Suppressor macrophage (primary cell): ENCODE measurements around the gene TTC39C.

Experiments used
- DNase-seq, 4 experiments: peaks; one replicate each; pipeline ENCODE4 v3.0.0-alpha.2; 2020 to 2022

TTC39C gene

DNA sequence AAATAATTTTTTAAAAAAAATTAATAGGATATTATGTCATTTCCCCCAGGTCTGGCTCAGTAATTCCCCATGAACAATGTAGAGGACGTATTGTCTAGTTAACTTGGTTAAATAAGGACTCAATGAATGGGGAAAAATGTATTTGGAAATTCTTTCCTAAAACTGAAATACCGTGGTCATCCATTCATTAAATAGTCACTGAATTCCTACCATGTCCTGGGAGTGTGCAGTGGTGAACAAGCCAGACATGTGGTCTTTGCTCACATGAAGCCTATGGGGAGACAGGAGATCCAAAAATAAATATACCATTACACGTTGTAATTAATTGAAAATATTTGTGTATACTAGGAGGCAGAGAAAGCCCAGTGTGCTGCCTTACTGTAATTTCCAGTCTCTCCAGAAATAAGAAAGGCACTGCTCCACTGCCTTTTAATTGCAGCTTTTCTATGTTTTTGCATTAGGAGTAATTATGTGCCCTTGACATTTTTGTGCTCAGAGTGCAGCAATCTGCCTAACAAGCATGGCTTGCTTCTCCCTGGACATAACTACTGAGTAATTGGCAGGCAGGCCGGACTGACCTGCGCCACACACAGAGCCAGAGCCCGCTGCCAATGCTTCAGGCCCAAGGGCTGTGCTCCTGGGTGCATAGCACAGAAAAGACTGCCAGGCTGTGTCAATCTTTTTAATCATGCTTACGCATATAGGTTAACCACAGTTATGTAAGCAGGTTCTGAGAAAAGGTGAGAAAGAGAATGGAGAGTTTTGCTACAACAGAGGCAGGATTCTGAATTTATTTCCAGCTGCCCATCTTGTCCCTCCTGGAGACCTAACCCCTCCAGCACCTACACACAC lies 22.2 kb upstream of the TTC39C start:
- DNase-seq: no peak

DNA sequence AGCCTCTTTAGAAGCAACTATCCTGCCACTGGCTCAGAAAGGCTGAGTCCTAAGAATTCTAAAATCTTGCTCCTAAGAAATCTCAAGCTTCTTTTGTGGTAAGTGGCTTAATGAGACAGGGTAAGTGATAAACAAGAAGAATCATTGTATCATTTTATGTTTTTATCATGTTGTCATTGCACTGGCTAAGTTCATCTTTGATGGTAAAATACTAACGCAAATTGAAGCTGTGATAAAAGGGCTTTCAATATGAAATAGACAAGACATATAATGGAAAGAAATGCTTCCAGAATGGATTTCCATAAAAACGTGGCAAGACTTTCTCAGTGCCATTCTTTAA lies 21.6 kb upstream of the TTC39C start:
- no peak for DNase-seq

DNA sequence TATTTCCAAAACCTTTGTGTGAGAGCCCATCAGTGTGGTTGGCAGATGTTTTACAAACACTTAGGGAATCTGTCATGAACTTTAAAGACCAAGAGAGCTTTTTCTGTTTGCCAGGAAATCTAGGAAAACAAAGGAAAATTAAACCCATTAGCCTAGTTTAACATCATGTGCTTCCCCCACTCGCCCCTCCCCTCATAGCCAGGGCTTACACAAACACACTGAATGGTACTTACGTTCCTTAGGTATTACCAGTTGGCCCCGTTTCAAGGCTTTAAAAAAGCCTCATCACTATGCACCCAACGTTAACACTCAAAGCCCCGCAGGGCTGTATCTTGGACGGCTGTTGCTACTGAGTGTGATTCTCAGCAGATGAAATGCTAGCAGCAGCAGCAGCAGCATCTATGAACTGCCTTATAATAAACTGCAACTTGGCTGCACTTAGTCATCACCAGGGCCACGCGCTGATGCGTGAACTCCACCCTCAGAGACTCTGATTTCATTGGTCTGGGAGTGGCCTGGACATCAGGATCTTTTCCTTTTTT lies 20.1 kb upstream of the TTC39C start:
- DNase-seq: no peak

DNA sequence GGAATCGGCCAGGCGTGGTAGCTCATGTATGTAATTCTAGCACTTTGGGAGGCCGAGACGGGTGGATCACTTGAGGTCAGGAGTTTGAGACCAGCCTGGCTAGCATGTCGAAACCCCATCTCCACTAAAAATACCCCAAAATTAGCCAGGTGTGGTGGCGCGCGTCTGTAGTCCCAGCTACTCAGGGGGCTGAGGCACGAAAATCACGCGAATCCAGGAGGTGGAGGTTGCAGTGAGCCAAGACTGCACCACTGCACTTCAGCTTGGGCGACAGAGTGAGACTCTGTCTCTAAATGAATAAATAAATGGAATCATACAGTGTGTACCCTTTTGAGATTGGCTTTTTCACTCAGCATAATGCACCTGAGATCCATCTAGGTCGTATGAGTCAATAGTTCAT lies 19.4 kb upstream of the TTC39C start:
- DNase-seq: no peak

DNA sequence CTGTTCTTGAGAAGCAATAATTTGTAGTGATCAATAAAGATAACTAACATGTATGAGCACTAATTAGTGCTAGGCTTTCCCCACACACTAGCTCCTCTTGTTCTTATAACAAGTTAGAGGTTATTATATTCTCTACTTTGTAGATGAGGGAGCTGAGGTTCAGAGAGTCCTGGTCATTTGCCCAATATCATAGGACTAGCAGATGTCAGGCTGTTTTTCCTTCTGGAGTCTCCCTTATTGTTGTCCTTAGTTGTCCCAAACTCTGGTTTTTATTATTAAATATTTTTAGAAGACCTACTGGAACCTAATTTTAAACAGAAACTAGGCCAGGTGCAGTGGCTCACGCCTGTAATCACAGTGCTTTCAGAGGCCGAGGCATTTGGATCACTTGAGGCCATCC lies 16.5 kb upstream of the TTC39C start:
- DNase-seq: no peak

DNA sequence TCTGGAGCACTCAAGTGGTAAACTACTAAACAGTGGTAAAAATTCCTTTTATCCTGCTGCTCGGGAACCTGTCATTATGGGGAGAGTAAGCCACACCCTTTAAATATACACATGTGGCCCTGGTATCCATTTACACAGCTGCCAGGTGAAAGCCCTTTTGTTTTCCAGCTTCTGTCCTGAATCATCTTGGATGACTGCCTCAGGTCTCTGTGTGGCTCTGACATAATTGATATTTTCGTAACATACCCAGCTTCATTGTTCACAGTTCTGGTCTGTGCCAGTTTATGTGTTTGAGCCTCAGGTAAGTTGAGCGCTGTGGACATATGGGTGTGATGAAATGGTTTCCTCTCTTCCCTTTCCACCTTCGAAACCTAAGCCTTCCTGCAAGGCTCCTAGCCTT lies 15.7 kb upstream of the TTC39C start:
- DNase-seq: no peak

DNA sequence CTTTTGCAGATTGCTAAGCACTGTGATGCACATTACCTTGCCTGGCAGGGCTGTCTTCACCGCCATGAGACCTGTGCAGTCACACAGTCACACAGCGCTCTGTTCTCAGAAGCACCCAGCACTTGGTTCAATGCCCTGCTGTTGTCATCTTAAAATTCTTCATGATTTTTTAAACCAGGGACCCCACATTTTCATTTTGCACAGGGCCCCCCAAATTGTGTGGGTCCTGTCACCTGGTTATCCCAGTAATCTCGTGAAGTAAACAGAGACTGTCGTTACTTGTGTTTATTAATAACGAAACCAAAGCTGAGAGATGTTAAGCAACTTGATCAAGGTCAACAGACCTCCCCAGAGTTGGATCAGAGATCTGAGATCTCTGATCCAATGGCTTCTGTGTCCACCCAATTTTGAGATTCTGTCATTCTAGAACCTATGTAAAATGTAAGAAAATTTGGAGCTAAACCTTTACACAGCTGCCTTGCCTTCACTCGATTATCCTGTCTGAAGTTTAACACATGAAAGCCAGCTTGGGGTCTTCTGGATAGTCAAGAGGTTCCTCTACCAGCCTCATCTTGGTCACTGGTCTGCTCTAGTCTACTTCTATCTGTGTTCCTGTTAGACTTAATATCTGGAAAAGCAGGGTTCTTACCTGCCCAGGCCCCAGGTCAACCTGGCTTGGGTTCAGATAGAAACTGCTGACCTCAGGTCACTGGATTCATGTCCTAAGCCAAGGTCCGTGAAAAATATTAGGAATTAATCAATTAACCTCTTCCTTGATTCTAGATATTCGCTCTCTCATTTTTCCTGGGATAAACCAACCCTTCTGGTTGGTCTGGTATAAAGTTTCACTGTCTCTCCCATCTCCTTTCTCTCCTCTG lies 13.7 kb upstream of the TTC39C start:
- DNase-seq: no peak

DNA sequence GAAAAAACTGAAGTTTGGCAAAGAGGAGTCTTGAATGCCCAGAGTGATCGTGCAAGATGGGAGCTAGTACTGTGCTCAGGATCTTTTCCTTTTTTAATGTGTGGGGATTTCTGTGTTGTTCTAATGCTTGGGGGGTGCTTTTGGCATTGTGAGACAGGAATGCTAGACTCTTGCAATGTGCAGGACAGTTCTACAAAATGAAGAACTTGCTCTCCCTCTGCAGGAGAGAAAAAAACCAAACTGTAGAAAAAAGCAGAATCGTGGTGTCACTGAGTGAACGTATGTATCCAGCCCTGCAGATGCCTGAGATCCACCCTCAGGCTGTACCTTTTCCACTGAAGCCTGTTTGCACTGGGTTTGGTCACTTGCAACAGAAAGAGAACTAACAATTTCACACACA lies 12.1 kb upstream of the TTC39C start:
- DNase-seq: no peak

DNA sequence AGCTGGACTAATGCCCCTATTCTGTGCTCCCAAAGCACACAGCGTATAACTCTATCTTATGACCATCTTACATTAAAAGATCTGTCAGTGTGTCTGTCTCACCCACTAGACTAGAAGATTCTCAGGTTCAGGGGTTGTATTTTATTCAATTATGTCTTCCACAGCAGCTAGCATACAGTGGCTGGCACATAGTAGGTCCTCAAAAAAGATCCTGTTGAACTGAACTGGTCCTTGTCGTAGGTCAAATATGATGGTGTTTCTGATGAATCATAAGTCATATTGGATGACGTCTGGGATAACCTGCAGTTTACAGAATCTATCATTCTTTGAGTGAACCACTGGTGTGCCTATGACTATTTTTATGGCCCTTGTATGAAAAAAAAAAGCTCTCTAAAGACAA lies 11.3 kb upstream of the TTC39C start:
- no peak for DNase-seq

DNA sequence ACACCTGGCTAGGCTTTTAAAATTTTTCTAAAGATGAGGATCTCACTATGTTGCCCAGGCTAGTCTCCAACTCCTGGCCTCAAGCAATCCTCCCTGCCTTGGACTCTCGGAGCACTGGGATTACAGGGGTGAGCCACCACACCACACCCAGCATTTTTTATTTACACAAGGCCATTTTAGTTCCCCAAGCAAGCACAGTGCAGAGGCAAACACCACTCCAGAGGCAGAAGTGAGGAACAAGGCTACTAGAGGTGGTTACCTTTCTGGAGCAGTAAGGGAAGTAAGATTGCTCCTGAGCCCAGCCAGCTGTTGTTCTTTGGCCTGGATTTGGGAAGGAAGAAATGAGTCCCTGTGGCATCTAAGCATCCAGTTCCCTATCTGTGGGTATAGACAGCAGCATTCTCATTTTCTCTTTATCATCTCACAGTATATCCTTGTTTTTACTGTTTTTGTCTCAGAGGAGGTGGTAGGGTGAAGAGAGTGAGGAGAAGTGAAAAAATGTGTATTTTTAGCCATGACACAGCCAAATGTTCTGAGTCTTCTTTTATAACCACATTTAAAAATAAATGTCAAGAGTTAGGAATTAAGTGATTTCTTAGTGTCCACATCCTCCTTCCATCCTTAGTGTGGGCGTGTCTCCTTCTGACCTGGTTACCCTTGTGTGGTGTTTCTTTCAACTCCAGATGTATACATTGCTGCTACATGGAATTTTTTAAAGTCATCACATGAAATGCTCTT lies 10.5 kb upstream of the TTC39C start:
- peak in 2 of 4 experiments; percentile 26 to 27 for DNase-seq

DNA sequence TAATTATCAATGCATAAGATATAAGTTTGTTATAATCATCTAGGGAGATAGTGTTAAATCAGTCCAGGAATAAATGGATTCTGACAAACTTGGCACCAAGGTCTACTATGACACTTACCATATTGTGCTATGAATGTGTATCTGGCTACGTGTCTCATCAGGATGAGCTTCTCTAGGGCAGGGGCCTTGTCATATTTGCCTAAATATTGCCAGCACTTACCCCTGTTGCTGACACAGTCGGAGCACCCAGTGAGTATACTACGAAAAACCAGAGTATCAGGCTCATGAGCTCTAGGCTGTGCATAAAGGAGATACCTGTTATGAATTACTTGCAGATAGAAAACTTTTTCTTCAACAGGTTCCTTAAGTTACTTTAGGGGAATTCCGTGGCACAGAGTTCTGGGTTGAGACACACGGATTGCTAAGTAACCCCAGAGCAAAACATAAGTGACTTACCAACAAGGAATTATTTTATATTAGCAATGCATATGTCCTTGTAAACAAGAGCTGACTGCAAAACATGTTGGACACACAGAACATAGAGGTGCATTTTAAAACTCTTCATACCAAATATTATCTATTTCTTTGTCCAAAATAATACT lies 7.7 kb upstream of the TTC39C start:
- no peak for DNase-seq

DNA sequence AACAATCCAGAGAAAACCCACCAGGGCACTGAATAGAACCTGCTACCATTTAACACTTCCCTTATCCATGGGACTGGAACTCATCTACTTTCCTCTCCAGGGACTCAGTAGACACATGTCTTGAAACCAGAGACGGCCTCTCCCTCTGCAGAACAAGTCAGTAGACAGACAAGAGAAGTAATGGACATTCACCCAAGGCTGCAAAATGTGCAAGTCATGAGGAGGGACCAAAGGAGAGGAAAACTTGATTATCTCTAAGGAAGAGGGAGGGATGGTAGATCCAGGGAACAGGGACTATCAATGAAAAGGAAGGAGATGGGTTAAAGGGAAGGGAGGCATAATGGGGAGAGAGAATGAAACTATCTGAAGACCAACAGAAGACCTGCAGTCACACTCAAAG lies 5.3 kb upstream of the TTC39C start:
- DNase-seq: no peak

DNA sequence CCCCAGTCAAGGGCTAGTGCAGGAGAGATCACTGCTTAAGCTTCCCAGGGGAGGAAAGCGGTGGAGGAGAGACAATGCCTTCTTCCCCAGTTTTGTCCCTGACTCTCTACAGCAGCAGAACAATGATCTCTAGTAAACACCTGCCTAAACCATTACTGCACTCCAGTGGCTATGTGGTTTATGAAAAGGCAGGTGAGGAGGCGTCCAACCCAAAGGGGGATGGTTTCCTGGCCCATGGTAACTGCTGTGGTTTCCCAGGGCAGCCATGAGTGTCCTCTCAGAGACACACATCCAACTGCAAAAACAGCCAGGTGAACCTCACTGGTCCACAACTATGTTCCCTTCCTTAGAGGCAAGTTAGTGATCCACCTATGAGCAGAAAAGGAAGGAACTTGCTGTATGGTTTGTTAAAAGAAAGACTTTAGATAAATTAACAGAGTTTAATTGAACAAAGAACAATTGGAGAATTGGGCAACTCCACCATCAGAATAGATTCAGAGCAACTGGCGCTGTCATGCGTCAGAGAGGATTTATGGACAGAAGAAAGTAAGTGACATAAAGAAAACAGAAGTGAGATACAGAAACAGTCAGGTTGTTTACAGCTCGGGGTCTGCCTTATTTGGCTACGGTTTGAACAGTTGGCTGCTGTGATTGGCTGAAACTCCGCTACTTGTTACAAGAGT lies 4.8 kb upstream of the TTC39C start:
- no peak for DNase-seq

DNA sequence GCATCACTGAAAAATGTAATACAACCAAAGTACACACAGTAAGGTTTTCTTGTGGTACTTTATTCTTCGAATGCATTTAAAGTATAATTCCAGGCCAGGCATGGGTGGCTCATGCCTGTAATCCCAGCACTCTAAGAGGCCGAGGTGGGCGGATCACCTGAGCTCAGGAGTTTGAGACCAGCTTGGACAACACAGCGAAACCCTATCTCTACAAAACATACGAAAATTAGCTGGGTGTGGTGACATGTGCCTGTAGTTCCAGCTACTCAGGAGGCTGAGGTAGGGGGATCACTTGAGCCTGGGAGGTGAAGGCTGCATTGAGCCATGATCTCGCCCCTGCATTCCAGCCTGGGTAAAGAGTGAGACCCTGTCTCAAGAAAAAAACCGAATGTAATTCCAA lies 3.9 kb upstream of the TTC39C start:
- DNase-seq: no peak

DNA sequence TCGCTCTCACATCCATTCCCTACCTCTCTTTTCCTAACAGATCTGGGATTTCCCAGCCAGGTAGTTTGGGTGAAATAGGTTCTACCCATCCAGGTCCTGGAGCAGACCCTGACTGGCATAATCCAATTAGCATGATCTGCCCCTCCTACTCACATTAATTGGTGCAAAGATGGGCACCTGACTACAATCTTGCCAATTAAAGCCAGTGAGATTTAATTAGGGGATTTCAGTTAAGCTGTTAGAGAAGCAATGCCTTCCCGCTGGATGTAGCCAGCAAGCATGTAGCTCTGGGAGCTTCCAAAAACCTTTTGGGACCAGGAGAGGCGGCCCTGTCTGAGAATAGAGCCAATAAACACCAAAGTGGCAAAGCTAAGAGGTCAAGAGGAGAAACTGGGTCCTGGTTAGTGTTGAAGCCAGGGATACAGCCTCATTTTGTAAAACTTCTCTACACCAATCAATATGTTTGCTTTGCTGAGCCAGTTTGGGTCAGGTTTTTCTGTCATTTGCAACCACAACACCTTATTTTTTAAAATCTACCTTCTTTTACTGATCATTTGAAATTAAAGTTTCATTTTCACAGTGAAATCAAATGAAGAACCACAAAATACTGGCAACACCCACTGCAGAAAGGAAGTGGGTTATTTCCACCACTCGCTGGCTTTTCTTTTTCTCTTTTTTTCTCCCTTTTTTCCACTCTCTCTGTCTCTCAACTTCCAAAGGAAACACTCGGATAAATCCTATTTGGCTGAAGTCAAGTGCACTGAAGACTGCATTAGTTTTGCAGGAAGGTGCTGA lies 3.2 kb upstream of the TTC39C start:
- DNase-seq: no peak

DNA sequence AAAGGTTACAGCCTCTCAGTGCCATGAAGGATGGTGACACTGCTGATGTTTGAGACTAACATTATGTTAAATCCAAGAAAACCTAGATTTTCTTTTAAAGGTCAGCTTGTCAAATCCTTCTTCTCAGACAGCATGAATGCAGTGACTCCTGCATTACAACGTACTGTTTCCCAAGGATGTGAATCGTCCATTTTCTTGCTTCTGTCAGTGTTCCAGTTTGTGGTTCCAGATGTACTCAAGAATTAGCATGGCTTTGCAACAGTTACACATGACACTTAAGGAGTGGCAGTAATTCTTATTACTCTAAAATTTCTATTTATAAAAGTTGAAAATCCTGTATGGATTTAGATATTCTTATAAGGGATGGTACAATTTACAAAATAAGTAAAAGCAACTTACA lies 1.5 kb upstream of the TTC39C start:
- no peak for DNase-seq

DNA sequence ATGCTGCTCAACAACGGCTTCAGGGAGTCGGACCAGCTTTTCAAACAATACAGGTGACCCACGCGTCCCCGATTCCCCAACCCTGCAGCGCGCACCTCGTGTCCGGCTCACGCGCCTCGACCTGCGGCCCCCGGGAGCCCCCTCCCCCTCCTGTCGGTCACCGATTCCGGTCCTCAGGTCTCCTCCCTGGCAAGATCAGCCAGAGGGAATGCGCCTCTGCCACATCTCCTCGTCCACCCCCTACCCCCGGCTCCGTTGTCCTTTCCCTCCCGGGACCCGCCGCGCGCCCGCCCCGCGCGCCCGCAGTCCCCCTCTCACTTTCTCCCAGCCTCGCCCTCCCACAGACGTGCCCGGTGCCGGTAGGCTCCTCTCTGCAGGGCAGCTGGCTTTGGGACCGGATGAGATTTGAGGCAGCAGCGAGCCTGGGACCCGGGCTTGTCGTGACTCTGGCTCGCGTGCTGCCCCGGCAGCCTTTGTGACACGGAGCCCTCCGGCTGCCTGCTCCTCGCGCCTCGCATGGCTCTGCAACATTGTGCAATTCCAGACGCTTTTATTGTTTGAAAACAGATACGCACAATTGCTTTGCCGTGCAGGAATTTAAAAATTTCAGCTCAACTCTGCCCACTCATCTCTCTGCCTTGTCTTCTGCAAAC lies 558 bp downstream of the TTC39C start:
- DNase-seq: peak; percentile 69 to 79 (median 76)

DNA sequence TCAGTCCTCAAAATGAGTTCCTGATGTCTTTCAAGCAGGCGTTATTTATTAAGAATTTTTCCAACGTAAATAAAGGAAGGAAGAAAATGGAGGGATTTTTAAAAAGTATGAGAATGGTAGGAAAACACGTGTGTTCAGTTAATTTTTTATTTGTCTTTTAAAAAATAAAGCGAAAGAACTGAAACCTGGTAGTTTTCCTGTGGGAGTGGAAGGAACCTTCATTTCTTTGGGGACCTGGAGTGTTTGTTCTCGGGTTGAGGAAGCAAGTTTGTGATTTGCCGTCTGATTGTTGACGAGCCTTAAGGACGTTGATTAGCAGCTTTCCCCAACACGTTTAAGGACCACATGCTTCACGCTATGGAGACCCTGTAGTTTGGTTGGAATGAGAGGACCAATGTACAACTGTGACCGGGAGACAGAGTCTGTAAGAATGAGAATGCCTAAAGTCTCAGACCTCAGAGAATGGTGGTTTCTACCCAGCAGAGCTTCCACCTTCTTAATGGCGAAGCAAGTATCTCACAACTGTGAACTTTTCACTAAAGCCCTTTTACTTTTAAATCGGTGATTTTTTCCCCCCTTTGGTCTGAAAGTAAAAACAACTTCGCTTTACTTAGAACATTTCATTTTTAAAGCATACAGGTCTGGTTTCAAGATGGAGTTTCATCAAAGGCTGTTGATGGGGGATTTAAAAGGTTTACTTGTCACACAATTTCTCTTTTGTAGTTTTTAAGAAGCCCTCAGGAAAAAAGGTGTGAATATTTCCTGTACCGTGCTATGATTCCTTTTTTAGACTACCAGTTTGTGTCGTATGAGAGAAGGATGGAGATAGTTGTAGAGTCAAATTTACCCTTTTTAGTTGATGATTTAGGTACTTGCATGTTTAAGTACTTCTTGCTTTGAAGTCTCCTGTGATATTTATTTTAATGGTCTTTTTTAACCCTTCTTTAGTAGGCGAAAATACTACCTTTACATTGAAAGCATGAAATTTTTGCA lies 1.4 kb downstream of the TTC39C start:
- DNase-seq: no peak

DNA sequence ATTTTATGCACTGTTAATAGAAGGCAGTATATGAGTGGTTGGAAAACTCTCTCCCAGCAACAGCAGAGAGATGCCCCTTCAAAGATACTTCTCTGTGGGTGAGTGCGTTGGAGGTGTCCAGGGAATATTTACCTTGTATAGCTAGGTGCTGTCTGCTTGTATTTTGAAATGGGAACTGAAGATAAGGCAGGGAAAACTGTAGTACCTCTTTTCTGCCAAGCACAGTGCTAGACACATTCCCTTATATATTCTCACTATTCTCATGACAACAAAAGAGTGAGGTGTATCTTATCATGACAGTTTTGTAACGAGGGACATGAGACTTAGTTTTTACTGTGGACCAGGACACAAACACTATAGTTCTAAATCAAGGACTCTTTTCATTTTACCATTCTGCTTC lies 2.1 kb downstream of the TTC39C start:
- peak in 2 of 4 experiments; percentile 37 to 41 for DNase-seq
